Hindlimb muscle (tissue), 1 donor: ENCODE results near the gene EDN2. TPM values are rescaled to one million over a fixed set of nuclear protein-coding genes. Genes with fewer than 3 reads are reported as not detected.

Source experiments
- DNase-seq: peaks from one replicate; pipeline ENCODE4 v3.0.0-alpha.2; 2013
- polyA plus RNA-seq: library from polyadenylated mRNA; unstranded; fragments of 120-200 nt; gene quantifications from one replicate; pipeline ENCODE4 v1.2.1, GENCODE V29; 2013; ENCODE audit not compliant: insufficient read length

Gene EDN2
- polyA plus RNA-seq, 1 donor: 0.80 TPM

DNA sequence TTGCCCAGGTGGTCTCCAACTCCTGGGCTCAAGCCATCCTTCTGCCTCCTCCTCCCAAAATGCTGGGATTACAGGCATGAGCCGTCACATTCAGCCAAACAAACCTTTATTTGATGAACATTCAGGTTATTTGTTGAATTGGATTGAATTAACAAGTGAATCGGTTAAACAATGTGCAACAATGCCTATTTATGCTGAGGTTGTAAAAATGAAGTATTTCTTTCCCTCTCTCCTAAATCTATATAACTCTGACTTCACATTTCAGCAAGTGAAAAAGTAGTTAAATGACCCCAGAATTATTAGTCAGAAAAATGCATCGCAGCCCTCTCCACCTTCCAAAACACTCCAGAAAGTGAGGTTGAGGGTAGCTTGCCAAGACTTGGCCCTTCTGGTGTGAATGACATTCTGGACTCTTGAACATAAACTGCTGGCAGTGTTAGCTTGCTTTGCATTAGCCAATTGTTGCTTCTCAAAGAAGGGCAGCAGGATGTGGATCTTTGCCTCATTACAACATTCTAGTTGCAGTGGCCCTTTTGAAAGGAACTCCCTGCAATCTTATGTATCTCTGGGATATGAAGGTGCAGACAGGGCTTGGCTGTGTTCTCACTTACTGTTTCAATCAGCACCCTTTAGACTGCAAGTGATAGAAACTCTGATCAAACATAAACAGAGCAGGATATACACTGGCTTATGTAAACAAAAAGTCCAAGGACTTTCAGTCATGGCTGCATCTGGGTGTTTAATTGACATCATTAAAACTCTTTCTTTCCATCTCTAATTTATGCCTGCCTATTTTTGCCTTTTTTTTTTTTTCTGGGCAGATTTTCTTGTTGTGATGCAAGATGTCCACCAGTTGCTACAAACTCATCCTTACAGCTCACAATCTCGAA is 22.4 kb downstream of the EDN2 start:
- no peak for DNase-seq

DNA sequence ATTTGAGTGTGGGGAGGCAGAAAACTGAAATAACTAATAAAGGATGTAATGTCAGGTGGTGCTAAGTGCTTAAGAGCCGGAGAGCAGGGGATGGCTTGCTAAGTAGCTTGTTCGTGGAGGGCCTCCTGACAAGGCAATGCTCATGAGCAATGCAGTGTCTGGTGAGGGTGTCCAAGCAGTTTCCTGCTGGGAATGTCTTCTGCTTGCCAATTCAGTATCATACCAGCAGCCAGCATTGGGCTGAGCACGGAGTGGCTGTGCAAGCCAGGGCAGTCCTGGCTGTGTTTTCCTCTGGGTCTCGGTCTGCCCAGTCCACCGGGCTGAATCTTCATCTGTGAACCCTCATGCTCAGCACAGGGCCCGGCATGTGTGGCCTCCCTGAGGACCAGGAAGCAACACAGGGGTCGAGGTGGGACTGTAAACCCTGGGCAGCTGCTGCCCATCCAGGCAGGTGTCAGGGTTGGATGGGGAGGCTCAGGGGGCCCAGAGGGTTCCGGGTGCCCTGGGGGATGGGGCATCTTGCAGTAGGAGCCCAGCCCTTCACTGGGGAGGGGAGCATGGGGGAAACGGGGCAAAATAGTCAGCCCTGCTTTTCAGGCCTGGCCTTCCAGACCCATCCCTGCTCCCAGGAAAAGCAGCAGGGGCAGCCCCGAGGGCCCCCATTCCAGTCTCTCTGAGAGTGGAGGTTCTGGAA is 27.5 kb downstream of the EDN2 start:
- DNase-seq: no peak

DNA sequence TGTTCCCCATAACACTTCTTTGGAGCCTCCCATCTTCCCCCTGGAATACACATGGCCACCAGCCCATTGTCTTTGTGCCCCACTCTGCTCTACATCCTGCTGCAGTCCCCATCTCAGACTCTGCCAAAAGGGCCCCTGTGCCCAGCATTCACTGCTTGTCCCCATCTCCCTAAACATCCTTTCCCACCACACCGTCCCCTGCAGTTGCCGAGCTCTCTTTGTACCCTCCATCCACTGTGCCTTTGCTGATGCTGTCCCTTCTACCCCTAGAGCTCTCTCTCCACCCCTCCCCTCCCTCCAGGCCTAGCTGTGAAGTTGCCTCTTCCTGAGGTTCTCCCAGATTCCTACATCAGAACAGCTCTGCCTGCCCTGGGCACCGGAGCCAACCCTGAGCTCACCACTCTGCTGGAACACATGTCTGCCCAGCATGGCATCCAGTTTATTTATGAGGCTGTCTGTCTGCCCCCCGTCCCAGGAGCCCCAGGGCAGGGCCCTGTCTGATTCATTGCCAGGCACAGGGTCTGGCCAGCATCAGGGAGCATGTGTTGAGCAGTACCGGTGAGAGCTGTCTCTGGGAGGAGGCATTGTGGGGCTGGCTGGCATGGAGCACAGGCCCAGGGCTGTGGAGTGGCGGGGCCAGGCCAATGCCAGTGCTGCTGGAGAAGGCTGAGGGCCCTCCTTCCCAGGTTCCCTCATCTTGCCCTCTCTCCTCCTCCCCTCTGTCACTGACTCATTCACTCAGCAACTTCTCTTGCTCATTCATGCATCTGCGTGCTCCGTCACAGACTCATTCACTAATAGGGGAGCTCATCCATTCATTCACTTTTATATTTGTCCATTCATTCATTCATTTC is 28.8 kb downstream of the EDN2 start:
- DNase-seq: no peak

DNA sequence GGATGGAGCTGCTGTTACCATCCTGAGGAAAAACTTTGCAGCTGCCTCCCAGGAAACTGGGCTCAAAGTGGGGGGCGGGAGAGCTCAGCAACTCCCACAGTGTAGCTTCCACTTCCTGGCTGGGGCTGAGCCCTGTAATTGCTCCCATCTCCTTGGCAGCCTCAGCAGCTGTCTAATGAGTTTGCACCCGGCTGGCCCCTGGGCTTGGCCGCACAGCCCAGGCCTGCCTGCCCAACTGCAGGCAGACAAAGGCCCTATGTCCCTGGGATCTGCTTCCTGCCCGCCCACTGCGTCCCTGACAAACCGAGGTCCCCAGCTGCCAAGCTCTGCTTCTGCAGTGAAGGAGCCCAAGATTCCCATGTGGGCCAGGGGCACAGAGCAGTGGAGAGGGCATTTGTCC is 30.1 kb downstream of the EDN2 start:
- peak; percentile 59 for DNase-seq

DNA sequence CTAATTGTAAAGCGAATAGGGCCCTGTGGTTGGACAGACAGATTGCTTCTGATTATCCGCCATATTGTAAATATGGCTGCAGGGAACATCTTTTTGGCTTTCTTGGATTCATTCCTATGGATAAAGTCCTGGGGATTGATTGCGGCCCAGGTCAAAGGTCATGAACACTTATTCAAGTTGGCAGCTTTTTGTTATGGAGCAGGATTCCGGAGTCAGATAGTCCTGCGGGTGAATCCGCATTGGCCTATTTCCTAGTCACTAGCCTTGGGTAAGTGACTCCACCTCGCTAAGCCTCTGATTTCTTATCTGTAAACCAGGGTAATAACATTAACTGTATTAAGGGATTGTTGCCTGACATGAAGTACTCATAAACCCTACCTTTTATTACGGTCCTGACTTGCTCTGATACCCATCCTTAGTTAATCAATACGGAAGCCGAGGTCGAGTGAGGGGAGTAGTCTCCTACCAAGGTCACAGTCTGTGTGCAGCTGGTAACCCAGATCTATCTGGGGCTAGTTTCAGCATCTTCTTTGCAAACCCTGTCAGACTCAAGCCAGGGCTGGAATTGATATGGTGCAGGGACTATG is 31.7 kb downstream of the EDN2 start:
- DNase-seq: no peak

DNA sequence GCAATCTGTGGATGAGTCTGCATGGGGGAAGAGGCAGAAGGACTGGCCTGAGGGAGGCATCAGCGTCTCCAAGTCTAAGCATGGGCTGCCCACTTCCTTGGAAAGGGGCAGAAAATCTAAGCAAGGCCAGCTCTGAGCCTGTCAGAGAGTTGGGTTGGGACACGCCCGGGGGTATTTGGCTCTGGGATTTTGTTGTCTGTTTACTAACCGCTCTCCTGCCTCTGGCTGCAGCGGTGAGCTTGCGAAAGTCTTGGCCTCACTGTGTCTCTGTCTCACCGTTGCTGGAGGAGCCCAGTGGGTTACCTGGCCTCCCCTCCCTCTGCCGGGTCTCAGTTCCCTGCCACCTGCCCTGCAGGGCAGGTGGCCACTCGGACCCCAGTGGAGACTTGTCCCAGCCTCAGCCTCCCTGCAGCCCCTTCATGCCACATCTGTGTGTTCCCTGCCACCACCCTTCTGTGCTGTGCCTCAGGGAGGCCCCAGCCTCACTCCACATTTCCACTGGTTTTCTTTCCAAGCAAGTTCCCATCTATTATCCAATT is 33.7 kb downstream of the EDN2 start:
- DNase-seq: no peak

DNA sequence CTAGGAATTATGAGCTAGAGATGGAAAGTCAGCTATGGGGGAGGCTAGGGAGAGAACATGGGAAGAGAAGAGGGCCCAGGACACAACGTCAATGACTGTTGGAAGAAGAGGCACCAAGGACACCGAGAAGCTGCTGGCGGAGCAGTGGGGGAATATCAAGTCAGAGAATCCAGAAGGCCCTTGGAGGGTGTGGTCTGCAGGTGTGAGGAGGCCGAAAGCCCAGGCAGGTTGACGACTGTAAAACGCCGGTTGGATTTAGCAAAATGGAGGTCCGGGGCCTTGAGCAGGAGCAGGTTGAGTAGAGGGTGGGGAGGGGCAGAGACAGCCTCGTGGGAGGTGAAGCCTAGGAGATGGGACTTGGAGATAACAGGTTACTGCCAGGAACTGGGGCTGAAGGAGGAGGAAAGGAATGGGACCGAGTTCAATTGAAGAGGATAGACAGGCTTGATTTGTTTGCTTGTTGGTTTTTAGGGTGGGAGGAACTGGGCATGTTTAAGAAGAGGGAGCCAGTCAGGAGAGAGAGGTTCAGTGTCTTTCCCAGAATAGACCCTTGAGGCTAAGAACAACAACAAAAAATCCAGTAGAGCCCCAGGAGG is 35.1 kb downstream of the EDN2 start:
- DNase-seq: no peak

DNA sequence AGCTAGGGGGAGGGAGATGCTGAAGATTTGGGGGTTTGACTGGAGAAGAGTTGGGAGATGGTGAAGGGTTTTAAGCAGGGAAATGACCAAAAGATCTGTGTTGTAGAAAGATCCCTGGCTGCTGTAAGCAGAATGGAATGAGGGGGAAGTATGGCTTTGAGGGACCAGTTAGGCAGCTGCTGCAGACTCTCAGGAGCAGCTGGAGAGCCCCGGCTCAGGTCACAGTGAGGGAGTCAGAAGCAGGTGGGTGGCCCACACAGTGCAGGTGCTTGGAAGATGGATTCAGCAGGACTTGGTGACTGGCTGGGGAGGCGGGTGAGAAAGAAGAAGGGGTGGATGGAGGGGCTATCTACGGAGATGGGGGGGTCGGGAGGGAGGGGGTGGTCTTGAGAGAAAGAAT is 35.7 kb downstream of the EDN2 start:
- no peak for DNase-seq

DNA sequence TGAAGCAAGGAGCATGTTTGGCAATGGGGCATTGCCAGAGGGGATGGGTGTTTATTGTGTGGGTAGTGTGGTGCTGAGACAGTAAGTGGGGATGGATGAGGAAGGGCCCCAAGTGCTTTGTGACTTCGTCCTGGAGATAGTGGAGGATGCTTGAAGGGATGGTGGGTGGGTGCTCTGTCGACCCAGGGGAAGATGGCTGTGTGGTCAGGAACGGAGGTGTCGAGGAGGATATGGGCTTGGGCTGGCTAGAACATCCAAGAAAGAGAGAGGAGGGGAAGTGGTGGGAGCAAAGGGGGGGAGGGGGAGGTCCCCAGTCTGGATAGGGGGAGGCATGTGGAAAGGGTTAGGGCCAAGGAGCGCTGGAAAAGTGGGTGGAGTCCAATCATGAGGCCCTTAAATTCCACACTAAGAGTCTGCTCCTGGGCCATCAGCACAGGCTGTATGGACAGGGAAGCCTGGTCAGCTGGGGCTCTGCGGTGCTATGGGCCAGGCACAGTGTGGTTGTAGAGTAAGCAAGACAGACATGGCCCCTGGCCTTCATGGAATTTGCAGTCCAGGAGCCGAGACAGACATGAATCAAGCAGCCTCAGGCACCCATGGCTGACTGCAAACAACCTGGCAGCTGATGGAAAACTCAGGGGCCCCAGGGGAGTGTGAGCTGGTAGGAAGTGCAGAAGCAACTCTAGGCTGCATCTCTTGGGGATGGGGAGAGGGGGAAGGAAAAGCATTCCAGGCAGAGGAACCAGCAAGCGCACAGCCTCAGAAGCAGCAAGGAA is 36.3 kb downstream of the EDN2 start:
- DNase-seq: no peak

DNA sequence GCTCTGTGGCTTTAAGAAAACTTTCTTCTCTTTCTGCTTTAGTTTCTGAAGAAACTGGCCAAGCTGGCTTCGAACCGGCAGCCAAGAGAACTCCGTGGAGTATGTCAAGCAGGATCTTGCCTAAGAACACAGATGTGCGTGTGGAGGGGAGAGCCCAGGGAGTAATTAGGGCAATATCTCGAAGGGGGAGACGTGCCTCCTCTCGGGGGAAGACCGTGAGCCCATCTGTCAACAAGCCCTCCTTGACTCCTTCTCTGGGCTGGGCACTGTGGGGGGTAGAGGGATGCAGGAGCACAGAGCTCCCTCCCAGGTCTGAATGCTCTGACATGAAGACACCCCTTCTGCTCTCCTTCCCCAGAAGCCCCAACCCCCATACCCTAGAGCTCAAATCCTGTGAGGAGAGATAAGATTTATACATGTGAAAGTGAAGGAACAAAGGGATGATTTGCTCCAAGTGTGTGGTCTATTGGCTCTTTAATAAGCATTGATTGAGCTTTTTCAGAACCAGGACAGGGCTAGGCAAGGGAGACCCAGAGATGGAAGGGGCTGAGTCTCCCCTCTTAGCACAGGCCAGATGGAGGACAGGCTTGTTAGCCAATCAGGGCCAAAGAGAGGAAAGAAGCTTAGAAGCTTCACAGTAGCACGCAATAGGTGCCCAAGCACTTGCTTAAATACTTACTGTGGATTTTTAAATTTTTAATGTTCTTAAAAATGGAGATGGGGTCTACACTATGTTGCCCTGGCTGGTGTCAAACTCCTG is 37.5 kb downstream of the EDN2 start:
- no peak for DNase-seq

DNA sequence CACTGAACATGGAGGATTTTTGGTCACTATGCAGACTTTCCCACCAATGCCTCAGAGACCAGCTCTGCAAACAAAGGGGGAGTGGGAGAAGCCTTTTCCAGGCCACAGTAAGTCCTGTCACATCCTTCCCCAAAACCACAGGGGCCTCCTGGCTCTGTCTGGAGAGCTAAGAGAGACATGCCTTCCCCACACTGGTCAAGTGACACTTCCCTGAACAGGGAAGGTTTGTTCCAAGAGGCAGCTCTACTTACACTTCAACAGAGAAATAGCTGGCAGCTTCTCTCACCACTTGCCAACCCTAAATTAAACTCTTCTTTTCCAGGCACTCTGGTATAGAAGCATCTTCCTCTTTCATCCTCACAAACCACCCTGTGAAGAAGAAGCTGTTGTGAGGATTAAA is 39.7 kb downstream of the EDN2 start:
- no peak for DNase-seq

DNA sequence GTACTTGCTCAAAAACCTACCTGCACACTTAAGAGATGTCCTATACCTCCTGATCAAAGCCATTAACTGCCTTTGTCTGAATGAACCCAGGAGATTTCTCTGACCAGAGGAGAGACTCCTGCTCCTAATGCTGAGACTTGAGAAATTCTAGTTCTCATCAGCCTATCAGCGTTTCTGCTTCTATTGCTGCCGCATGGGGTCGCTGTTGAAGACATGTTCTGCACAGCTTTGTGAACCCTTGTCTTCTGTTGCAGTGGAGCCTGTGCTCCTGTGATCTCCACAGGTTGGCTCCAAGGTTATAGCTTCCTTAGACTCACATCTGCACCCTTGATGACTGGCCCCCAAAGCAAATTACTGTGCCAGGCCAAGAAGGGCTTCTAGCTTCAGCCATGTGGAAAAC is 40.2 kb downstream of the EDN2 start:
- DNase-seq: no peak

DNA sequence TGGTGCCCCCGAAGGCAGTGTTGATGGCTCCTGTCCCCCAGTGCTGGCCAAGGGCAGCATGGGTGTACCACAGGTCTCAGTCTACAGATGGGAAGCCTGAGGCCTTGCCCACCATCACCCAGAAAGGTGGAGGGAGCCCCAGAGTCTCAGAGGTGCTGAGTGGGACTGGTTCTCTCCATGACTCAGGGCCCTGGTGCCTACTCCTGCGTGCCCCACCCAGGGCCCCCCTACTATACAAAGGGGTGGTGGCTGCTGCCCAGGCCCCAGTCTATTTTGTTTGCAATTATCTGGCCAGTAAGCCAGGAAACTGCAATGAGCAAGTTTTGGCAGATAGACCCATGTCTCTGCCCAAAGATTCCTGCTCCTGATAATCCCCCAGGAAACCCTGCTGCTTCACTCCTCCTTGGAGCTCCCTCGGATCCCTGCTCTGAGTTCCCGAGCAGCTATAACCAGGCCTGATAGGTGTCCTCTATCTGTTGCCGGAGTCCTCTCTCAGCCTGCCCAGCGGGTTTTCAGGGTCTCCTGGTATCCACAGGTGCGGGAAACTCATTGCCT is 41.7 kb downstream of the EDN2 start:
- DNase-seq: no peak

DNA sequence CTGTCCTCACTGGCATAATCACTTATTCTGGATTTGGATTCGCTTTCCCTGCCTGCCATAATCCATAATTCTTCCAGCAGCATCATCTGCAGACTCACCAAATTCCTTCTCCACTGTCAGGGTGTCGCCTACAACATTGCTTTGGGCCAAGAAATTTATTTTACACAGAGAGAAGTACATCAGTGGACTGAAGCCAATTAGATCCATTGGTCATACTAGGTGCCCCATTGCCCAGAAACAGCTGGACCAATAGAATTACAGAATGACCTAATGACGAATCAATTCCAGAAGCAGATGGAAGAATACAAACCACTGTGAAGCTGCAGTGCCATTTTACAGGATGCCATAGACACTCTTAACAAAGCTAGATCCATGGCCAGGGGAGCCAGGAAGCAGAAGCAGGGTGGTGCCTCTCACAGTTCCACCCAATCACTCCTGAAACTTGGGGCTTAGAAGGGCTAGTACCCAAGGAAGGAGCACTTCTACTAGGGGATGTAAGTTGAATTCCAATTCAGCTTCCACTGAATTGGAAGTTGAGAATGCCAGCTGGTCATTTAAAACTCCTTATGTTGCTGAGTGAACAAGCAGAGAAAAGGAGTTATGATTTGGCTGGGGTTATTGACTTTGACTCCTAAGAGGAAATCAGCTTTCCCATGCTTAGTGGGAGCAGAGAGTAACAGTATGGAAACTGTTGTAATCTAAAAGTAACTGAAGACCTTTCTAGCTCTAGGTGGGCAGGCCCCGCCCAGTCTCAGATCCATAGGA is 44.0 kb downstream of the EDN2 start:
- no peak for DNase-seq

DNA sequence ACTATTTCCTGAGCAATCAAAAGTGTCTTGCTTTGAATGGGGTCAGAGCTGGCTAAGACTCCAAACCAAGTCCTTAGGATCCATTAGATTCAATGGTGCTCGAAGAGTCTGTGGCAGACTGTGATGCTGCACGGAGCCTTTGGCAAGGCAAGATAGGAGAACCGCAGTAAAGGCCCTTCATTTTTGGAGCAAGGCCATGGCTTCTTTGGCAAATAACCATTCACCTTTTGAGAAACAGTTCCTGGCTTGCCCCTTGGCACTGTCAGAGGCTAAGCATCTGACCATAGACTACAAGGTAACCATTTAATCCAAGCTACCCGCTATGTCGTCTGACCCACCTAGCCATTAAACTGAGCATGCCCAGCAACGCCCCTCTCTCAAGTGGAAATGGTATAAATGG is 45.2 kb downstream of the EDN2 start:
- no peak for DNase-seq

DNA sequence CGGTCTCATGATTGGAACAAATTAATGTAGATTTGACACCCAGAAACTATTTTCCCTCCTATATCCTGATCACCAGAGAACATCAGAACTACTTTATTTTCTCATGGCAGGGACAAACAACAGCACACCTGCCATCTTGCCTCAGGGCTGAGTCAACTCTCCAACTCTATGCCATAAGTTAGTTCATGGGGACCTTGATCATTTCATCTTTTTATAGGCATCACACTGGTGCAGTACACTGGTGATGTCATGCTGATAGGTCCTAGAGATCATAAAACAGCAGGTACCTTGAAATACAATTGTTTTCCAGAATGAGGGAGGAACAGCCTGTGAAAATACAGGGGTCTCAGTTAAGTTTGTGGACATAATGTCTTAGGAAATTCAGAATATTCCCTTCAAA is 45.8 kb downstream of the EDN2 start:
- no peak for DNase-seq

DNA sequence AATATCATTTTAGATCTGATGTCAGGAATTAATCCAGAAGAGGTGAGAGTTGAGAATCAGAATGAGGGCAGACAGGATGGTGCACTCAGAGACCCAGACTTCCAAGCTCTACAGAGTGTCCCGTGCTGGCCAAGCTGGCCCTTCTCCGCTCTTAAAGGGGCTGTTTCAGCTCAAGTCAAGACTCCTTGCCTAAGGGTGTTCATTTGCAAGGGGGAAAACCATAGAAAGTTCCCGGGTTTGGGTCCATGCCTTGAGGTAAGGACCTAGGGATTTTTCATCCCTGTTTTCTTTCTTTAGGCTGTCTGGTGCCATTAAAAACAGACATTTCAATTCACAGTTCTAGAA is 47.5 kb downstream of the EDN2 start:
- DNase-seq: no peak

DNA sequence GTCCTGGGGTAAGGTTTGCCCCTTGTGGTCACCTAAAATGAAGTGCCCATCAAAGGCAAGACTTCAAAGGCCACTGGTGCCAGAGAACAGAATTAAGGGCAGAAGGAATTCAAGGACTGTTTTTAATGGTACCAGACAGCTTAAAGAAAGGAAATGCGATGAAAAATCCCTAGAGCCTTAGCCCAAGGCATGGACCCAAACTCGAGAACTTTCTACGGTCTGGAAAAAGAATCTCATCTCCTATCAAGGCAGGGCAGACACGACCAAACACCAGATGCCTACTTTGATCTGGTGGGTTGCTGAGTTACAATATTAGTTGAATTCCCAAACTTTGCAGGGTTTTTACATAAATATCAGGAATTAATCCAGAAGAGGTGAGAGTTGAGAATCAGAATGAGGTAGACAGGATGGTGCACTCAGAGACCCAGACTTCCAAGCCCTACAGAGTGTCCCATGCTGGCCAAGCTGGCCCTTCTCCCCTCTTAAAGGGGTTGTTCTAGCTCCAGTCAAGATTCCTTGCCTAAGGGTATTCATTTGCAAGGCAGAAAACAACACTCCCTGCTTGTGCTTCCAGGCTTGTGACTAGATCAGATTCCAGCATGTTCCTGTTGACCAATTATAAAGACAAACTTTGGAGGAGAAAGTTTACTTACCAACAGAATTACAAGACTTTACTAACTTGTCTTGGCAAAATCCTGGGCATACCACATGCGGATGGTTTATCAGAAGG is 48.0 kb downstream of the EDN2 start:
- no peak for DNase-seq
